ENCODE results near the gene DESI2. TPM values are rescaled to one million over a fixed set of nuclear protein-coding genes. Genes with fewer than 3 reads are reported as not detected.

Gene DESI2
- total and polyA plus RNA-seq, 8 donors: 4.9 to 13.2 (median 7.0) TPM

- peak overlapping the region in 3 of 4 donors; percentile 20 to 57 (median 38) for H3K27ac ChIP-seq
- intact Hi-C loops (cut with DNase I): no loop called here
- DNase-seq (no peak), ATAC-seq (peak in 2 of 4 donors; percentile 20 to 43), FAIRE-seq (no peak)
- H3K36me3 ChIP-seq: no peaks in the 10 kb centered on the region
- no peak overlapping the region for H3K4me3 ChIP-seq
- no peak for TF ChIP-seq CTCF (IDR thresholded peaks at IDR 0.05)
- H3K9me3 ChIP-seq: no peaks in the 10 kb centered on the region
- WGBS, 2 donors: 39 to 48% methylated on average over 3 of the region's 3 CpGs
- peaks cover 0 to 4% (median 0%) of the 10 kb centered on the region in 3 donors for H3K4me1 ChIP-seq
- no peaks in the 10 kb centered on the region for H3K27me3 ChIP-seq
These were observed 38.0 kb upstream of the DESI2 start for GRCh38 chr1:244614879-244615278.

- WGBS, 2 donors: 67 to 72% methylated on average over 6 of the region's 6 CpGs
- Histone ChIP-seq H3K4me1 (peaks cover 0 to 4% (median under 1%) of the 10 kb centered on the region in 3 donors), H3K27ac (peak overlapping the region in 1 of 4 donors; percentile 57), H3K4me3 (no peak overlapping the region), H3K9me3 (no peaks in the 10 kb centered on the region), H3K36me3 (no peaks in the 10 kb centered on the region), H3K27me3 (no peaks in the 10 kb centered on the region)
- intact Hi-C loops (cut with DNase I): no loop called here
- TF ChIP-seq CTCF (IDR thresholded peaks at IDR 0.05): no peak
- ATAC-seq (peak in 1 of 4 donors; percentile 44), DNase-seq (no peak), FAIRE-seq (no peak)
These were observed 37.6 kb upstream of the DESI2 start for GRCh38 chr1:244615301-244615700.

GRCh38 chr1:244626709-244627108, 26.2 kb upstream of the DESI2 start:
- no peaks in the 10 kb centered on the region for H3K9me3 ChIP-seq
- H3K4me3 ChIP-seq: no peak overlapping the region
- no peaks in the 10 kb centered on the region for H3K27me3 ChIP-seq
- H3K4me1 ChIP-seq: no peaks in the 10 kb centered on the region
- 64 to 86% methylated on average over 4 of the region's 4 CpGs for WGBS, 2 donors
- FAIRE-seq (no peak), DNase-seq (no peak), ATAC-seq (no peak)
- no peak for TF ChIP-seq CTCF (IDR thresholded peaks at IDR 0.05)
- H3K27ac ChIP-seq: no peak overlapping the region
- H3K36me3 ChIP-seq: no peaks in the 10 kb centered on the region
- intact Hi-C loops (cut with DNase I): no loop called here

DNA sequence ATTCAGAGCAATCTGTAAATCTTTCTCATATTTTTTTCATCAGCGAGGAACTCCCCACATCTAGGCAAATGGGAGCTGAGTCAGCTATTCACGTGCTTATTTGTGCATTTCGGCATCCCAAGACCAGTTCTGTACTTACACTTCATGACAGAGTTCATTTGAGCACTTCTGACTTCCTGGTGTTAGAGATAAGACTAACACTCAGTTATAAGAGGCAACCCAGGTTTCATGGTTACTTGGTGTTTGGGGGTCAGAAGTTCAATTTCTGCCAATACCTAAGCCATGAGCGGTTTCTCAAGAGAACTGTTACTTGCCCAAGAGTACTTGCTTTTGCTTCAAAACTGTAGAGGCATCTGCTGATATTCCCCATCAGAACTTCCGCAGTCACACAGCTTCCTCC, 24.1 kb upstream of the DESI2 start:
- FAIRE-seq (no peak), DNase-seq (no peak), ATAC-seq (no peak)
- Histone ChIP-seq H3K4me1 (no peaks in the 10 kb centered on the region), H3K9me3 (no peaks in the 10 kb centered on the region), H3K36me3 (no peaks in the 10 kb centered on the region), H3K27ac (no peak overlapping the region), H3K4me3 (no peak overlapping the region), H3K27me3 (no peaks in the 10 kb centered on the region)
- TF ChIP-seq CTCF (IDR thresholded peaks at IDR 0.05): no peak
- intact Hi-C loops (cut with DNase I): no loop called here
- 77 to 80% methylated on average over 5 of the region's 5 CpGs for WGBS, 2 donors

- Histone ChIP-seq H3K9me3 (no peaks in the 10 kb centered on the region), H3K27me3 (no peaks in the 10 kb centered on the region), H3K36me3 (no peaks in the 10 kb centered on the region), H3K4me1 (no peaks in the 10 kb centered on the region), H3K4me3 (no peak overlapping the region), H3K27ac (no peak overlapping the region)
- ATAC-seq: no peak
- FAIRE-seq: no peak
- no peak for TF ChIP-seq CTCF (IDR thresholded peaks at IDR 0.05)
- intact Hi-C loops (cut with DNase I): no loop called here
- DNase-seq: no peak
These were observed 19.8 kb upstream of the DESI2 start for GRCh38 chr1:244633140-244633539.

Measured in pancreas (tissue), 10 donors.